H9 (cell line): Measurements from ENCODE around the gene PIK3R5. TPM values are rescaled to one million over a fixed set of nuclear protein-coding genes. Genes with fewer than 3 reads are reported as not detected.

Source experiments
- DNase-seq: peaks from one replicate; pipeline ENCODE4 v3.0.0-alpha.2; 2017
- H2AFZ ChIP-seq: one replicate; pipeline ENCODE4 v1.6.1; 2013; ENCODE audit warnings: mild to moderate bottlenecking, low read length, control low read depth, moderate library complexity
- H2AK5ac ChIP-seq: 2 replicates; pipeline ENCODE4 v1.6.1; 2013; ENCODE audit warnings: low read length, control low read depth, mixed read lengths; ENCODE audit not compliant: insufficient read length
- H2BK120ac ChIP-seq: one replicate; pipeline ENCODE4 v1.6.1; 2013; ENCODE audit warnings: low read depth, mild to moderate bottlenecking, low read length, control low read depth, inconsistent platforms; ENCODE audit not compliant: poor library complexity, severe bottlenecking
- H2BK12ac ChIP-seq: 2 replicates; pipeline ENCODE4 v1.6.1; 2013; ENCODE audit warnings: low read length, control low read depth, mixed read lengths, low read depth; ENCODE audit not compliant: insufficient read length
- H2BK15ac ChIP-seq: 2 replicates; pipeline ENCODE4 v1.6.1; 2013; ENCODE audit warnings: low read depth, low read length, control low read depth
- H2BK20ac ChIP-seq: one replicate; pipeline ENCODE4 v1.6.1; 2013; ENCODE audit warnings: low read depth, mild to moderate bottlenecking, low read length, control low read depth, inconsistent platforms; ENCODE audit not compliant: poor library complexity, severe bottlenecking
- H2BK5ac ChIP-seq: 2 replicates; pipeline ENCODE4 v1.6.1; 2013; ENCODE audit warnings: low read length, control low read depth, mixed read lengths; ENCODE audit not compliant: insufficient read length
- H3K14ac ChIP-seq: 2 replicates; pipeline ENCODE4 v1.6.1; 2013; ENCODE audit warnings: low read length, control low read depth; ENCODE audit not compliant: insufficient read depth
- H3K18ac ChIP-seq: 2 replicates; pipeline ENCODE4 v1.6.1; 2013; ENCODE audit warnings: low read depth, mild to moderate bottlenecking, mixed read lengths, low read length, control low read depth; ENCODE audit not compliant: insufficient read length
- H3K23ac ChIP-seq: 2 replicates; pipeline ENCODE4 v1.6.1; 2013; ENCODE audit warnings: low read length, control low read depth, mixed read lengths, low read depth; ENCODE audit not compliant: insufficient read length
- H3K23me2 ChIP-seq: 2 replicates; pipeline ENCODE4 v1.6.1; 2013; ENCODE audit warnings: low read depth, mild to moderate bottlenecking, mixed read lengths, low read length, control low read depth; ENCODE audit not compliant: insufficient read length, poor library complexity, severe bottlenecking
- H3K27ac ChIP-seq: 2 replicates; pipeline ENCODE4 v1.5.1; 2013; ENCODE audit warnings: low read length, control low read depth, mixed read lengths, low read depth; ENCODE audit not compliant: insufficient read length
- H3K27me3 ChIP-seq: 2 replicates; pipeline ENCODE4 v1.6.1; 2013; ENCODE audit warnings: low read length, control low read depth, inconsistent platforms; ENCODE audit not compliant: insufficient read depth
- H3K4ac ChIP-seq: 2 replicates; pipeline ENCODE4 v1.6.1; 2013; ENCODE audit warnings: low read depth, mild to moderate bottlenecking, control low read depth, inconsistent platforms, low read length, moderate library complexity
- H3K4me1 ChIP-seq: 2 replicates; pipeline ENCODE4 v1.6.1; 2013; ENCODE audit warnings: low read length, control low read depth, inconsistent platforms; ENCODE audit not compliant: insufficient read depth
- H3K4me2 ChIP-seq: 2 replicates; pipeline ENCODE4 v1.6.1; 2013; ENCODE audit warnings: low read length, control low read depth, mixed read lengths; ENCODE audit not compliant: insufficient read length, insufficient read depth
- H3K56ac ChIP-seq: 2 replicates; pipeline ENCODE4 v1.6.1; 2013; ENCODE audit warnings: low read depth, mild to moderate bottlenecking, mixed read lengths, low read length, control low read depth; ENCODE audit not compliant: insufficient read length
- H3K79me1 ChIP-seq: 2 replicates; pipeline ENCODE4 v1.6.1; 2013; ENCODE audit warnings: low read depth, mild to moderate bottlenecking, moderate library complexity, low read length, control low read depth, inconsistent platforms; ENCODE audit not compliant: insufficient read depth, poor library complexity, severe bottlenecking
- H3K79me2 ChIP-seq: 2 replicates; pipeline ENCODE4 v1.6.1; 2013; ENCODE audit warnings: low read length, control low read depth, inconsistent platforms; ENCODE audit not compliant: insufficient read depth
- H3K9ac ChIP-seq: 2 replicates; pipeline ENCODE4 v1.6.1; 2013; ENCODE audit warnings: low read length, control low read depth, mixed read lengths; ENCODE audit not compliant: insufficient read length; ENCODE audit errors: extremely low read depth
- H3K9me3 ChIP-seq: one replicate; pipeline ENCODE4 v1.6.1; 2013; ENCODE audit warnings: low read depth, low read length, inconsistent platforms; ENCODE audit not compliant: control insufficient read depth
- H3T11ph ChIP-seq: one replicate; pipeline ENCODE4 v1.6.1; 2013; ENCODE audit warnings: mild to moderate bottlenecking, low read length, control low read depth, inconsistent platforms
- H4K20me1 ChIP-seq: one replicate; pipeline ENCODE4 v1.6.1; 2013; ENCODE audit not compliant: control insufficient read depth, insufficient read length, insufficient read depth
- H4K5ac ChIP-seq: 2 replicates; pipeline ENCODE4 v1.6.1; 2013; ENCODE audit warnings: low read depth, mild to moderate bottlenecking, mixed read lengths, low read length, control low read depth; ENCODE audit not compliant: insufficient read length
- H4K8ac ChIP-seq: replicated peaks from 2 replicates; pipeline ENCODE4 v1.6.1; 2013; ENCODE audit warnings: low read length, control low read depth, mixed read lengths, low read depth; ENCODE audit not compliant: insufficient read length
- H4K91ac ChIP-seq: 2 replicates; pipeline ENCODE4 v1.6.1; 2013; ENCODE audit warnings: low read depth, mild to moderate bottlenecking, moderate library complexity, mixed read lengths, low read length, control low read depth; ENCODE audit not compliant: insufficient read length
- H3K27ac Mint-ChIP-seq, 3 experiments: 2 replicates in 2 of 3; 3 replicates in 1 of 3; pipeline ENCODE4 v1.8.0; 2020 to 2021; ENCODE audit warnings: mixed read lengths in 3 of 3, mild to moderate bottlenecking in 1 of 3, moderate library complexity in 1 of 3
- H3K27me3 Mint-ChIP-seq: 2 replicates; pipeline ENCODE4 v1.8.0; 2021; ENCODE audit warnings: low read depth, mild to moderate bottlenecking, moderate library complexity, mixed read lengths
- H3K36me3 Mint-ChIP-seq, 3 experiments: 2 replicates in 2 of 3; 3 replicates in 1 of 3; pipeline ENCODE4 v1.8.0; 2020 to 2021; ENCODE audit warnings: low read depth in 3 of 3, mixed read lengths in 3 of 3; ENCODE audit not compliant: insufficient read depth in 1 of 3
- H3K4me1 Mint-ChIP-seq, 2 experiments: 2 replicates each; pipeline ENCODE4 v1.8.0; 2020; ENCODE audit warnings: mixed read lengths in 2 of 2
- H3K4me3 Mint-ChIP-seq, 2 experiments: 2 replicates in 1 of 2; 3 replicates in 1 of 2; pipeline ENCODE4 v1.8.0; 2020 to 2021; ENCODE audit warnings: mild to moderate bottlenecking in 2 of 2, mixed read lengths in 2 of 2, moderate library complexity in 1 of 2
- H3K9me3 Mint-ChIP-seq, 2 experiments: 2 replicates in 1 of 2; 3 replicates in 1 of 2; pipeline ENCODE4 v1.8.0; 2020; ENCODE audit warnings: mild to moderate bottlenecking in 2 of 2, mixed read lengths in 2 of 2, moderate library complexity in 1 of 2
- WGBS: extraction: QIAGEN DNeasy Blood & Tissue Kit; methylation state at CpG from one replicate; pipeline ENCODE4 v1.1.7; 2013; ENCODE audit warnings: missing lambda C conversion rate, low lambda C conversion rate, mixed read lengths; ENCODE audit not compliant: insufficient read length; ENCODE audit errors: extremely low coverage; 5-methylcytosine and 5-hydroxymethylcytosine counted together
- total RNA-seq: library from RNA; stranded (reverse); gene quantifications from 2 replicates; pipeline ENCODE4 v1.2.1, GENCODE V29; 2021
- TF ChIP-seq, protein P1 (sequence below): fragments of 200-600 bp; sonication (generic); conservative IDR thresholded peaks from 3 replicates; pipeline ENCODE4 v1.8.0; 2021; ENCODE audit warnings: antibody characterized with exemption, mild to moderate bottlenecking

The PIK3R5 gene
- total RNA-seq, 1 experiment from 2014 or later = 1.4 TPM

DNA sequence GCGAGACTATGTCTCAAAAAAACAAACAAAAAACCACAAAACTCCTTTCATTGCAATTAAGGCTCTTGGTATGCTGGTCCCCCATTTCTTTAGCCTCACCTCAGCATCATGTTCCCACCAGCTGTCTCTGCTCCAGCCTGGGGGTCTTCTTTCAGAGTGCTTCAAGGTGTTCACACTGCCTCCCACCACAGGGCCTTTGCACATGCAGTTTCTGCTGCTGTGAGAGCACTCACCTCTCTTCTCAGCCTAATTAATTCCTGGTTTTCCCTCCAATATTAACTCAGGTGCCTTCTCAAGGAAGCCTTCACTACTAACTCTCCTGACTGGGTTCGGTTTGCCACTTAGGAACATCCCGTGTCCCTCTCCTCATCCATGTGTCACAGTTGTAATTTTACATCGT, 82.2 kb downstream of the PIK3R5 start:
- peaks cover 0 to 4% of the 10 kb centered on the region in 2 experiments; a peak in 2 of 4 replicates for H3K4me1 Mint-ChIP-seq
- no peak overlapping the region for H2BK20ac ChIP-seq
- H3K9me3 Mint-ChIP-seq = no peaks in the 10 kb centered on the region; a peak in 1 of 5 replicates
- no peak overlapping the region for H2BK120ac ChIP-seq
- no peak overlapping the region for H3K18ac ChIP-seq
- H3K9ac ChIP-seq = no peak overlapping the region
- no peaks in the 10 kb centered on the region; the same call in 1 of the 2 replicates for H3K27me3 Mint-ChIP-seq
- H3K4ac ChIP-seq = no peak overlapping the region
- no peak overlapping the region for H3K56ac ChIP-seq
- no peak overlapping the region for H2AFZ ChIP-seq
- no peak overlapping the region for H3K23ac ChIP-seq
- no peak overlapping the region for H3K4me3 Mint-ChIP-seq
- H3K23me2 ChIP-seq = no peaks in the 10 kb centered on the region
- no peaks in the 10 kb centered on the region; a peak in 1 of 7 replicates for H3K36me3 Mint-ChIP-seq
- TF ChIP-seq, protein P1, sequence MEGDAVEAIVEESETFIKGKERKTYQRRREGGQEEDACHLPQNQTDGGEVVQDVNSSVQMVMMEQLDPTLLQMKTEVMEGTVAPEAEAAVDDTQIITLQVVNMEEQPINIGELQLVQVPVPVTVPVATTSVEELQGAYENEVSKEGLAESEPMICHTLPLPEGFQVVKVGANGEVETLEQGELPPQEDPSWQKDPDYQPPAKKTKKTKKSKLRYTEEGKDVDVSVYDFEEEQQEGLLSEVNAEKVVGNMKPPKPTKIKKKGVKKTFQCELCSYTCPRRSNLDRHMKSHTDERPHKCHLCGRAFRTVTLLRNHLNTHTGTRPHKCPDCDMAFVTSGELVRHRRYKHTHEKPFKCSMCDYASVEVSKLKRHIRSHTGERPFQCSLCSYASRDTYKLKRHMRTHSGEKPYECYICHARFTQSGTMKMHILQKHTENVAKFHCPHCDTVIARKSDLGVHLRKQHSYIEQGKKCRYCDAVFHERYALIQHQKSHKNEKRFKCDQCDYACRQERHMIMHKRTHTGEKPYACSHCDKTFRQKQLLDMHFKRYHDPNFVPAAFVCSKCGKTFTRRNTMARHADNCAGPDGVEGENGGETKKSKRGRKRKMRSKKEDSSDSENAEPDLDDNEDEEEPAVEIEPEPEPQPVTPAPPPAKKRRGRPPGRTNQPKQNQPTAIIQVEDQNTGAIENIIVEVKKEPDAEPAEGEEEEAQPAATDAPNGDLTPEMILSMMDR = no peak
- H2BK15ac ChIP-seq = no peak overlapping the region
- no peak overlapping the region for H3T11ph ChIP-seq
- no peaks in the 10 kb centered on the region for H3K79me1 ChIP-seq
- H3K27ac ChIP-seq = no peak overlapping the region
- H4K5ac ChIP-seq = no peak overlapping the region
- no peak overlapping the region for H3K4me2 ChIP-seq
- no peaks in the 10 kb centered on the region for H3K79me2 ChIP-seq
- no peak overlapping the region for H2BK12ac ChIP-seq
- no peak overlapping the region for H2BK5ac ChIP-seq
- peak; percentile 19 for DNase-seq
- H3K14ac ChIP-seq = no peak overlapping the region
- H3K4me1 ChIP-seq = no peaks in the 10 kb centered on the region
- H4K20me1 ChIP-seq = no peaks in the 10 kb centered on the region
- no peaks in the 10 kb centered on the region for H3K9me3 ChIP-seq
- H4K8ac ChIP-seq = no peak overlapping the region
- no peak overlapping the region; a peak in 1 of 7 replicates for H3K27ac Mint-ChIP-seq
- no CpG with 5 or more reads among the region's 4 CpGs for WGBS
- no peaks in the 10 kb centered on the region for H3K27me3 ChIP-seq
- no peak overlapping the region for H4K91ac ChIP-seq
- no peak overlapping the region for H2AK5ac ChIP-seq
